H1 (cell line): ENCODE data around the gene SUPT20H. TPM values are rescaled to one million over a fixed set of nuclear protein-coding genes. Genes with fewer than 3 reads are reported as not detected.

Experiments used
- SIN3A ChIP-seq, 2 experiments: IDR thresholded peaks in 1 of 2; conservative IDR thresholded peaks in 1 of 2; 2 replicates each; pipeline ENCODE4 v1.6.1; 2011 to 2012; ENCODE audit warnings: low read length in 2 of 2, improper control_type of control experiment in 1 of 2, low read depth in 1 of 2, mild to moderate bottlenecking in 1 of 2
- SP2 ChIP-seq: IDR thresholded peaks from 2 replicates; pipeline ENCODE4 v1.6.1; 2012; ENCODE audit warnings: mild to moderate bottlenecking, low read length, inconsistent platforms
- polyA plus RNA-seq, 7 experiments: library from polyadenylated mRNA; depleted of rRNA in 3 of 7; stranded (reverse) in 5 of 7; unstranded in 2 of 7; fragments of >200 nt in 5 of 7; fragments of 200-250 nt in 2 of 7; gene quantifications; 1 replicate in 5 of 7; 2 replicates in 1 of 7; 4 replicates in 1 of 7; pipeline versions ENCODE4 v1.2.1 to v1.2.3, GENCODE V29; 2011 to 2013; ENCODE audit warnings: missing spikeins in 2 of 7, mixed read lengths in 2 of 7
- total RNA-seq: library from RNA; stranded (reverse); fragmentation: NEBNext Ultra II Directional; extraction: Animal tissue kit (Norgen Biotek cat#: 25700); gene quantifications from 2 replicates; pipeline ENCODE4 v1.2.1, GENCODE V29; 2021

SUPT20H gene
- total and polyA plus RNA-seq, 2 of the 8 experiments (the other 6 are each of a cell fraction or from before 2014, with no cell fraction given) = 69.2 to 75.1 TPM

DNA sequence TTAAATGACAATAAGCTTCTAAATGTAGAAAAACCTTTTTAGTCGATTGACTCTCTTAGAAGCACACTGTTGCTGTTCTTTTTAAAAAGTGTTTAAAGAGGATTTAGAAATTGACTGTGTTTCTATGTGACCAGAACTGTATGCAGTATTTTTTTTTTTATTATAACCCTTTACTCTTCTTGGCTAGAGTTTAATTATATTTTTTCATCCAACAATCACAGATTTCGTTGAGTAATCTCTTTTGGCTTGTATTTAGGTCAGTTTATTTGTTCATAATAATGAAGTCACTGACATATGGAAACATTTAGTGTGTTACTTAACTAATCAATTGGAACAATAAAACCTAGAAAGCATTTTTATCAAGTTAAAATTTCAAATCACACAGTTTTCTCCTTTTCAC lies 26.1 kb upstream of the SUPT20H start (continued):
- TF ChIP-seq SP2 (no peak), SIN3A (conservative IDR thresholded peaks at IDR 0.05 in 1 of 2, IDR thresholded peaks at IDR 0.05 in 1 of 2; ENCODE audit: low read depth in 1 of 2, low read length in 2 of 2) (no peak)
- TF ChIP-seq, all 59 proteins: peak for 0
